Smooth muscle cell (in vitro differentiated cells): ENCODE measurements around the gene DXO. TPM values are rescaled to one million over a fixed set of nuclear protein-coding genes. Genes with fewer than 3 reads are reported as not detected.

Experiments
- DNase-seq: peaks from one replicate; lab custom pipeline; 2025; ENCODE audit not compliant: unreplicated experiment; lab: John Stamatoyannopoulos, UW
- H2AFZ ChIP-seq: fragments of 200-600 bp; sonication (generic); 2 replicates; pipeline ENCODE4 v1.6.0; 2016; ENCODE audit warnings: antibody characterized with exemption, low read depth, mild to moderate bottlenecking
- H3F3A ChIP-seq: fragments of 200-600 bp; sonication (generic); 2 replicates; pipeline ENCODE4 v1.6.0; 2017; ENCODE audit warnings: antibody characterized with exemption, low read depth
- H3K27ac ChIP-seq: fragments of 200-600 bp; sonication (generic); 2 replicates; pipeline ENCODE4 v1.5.1; 2016; ENCODE audit warnings: low read depth, mild to moderate bottlenecking
- H3K27me3 ChIP-seq: fragments of 200-600 bp; sonication (generic); 2 replicates; pipeline ENCODE4 v1.6.1; 2016; ENCODE audit warnings: low read depth, mild to moderate bottlenecking
- H3K36me3 ChIP-seq: fragments of 200-600 bp; sonication (generic); 2 replicates; pipeline ENCODE4 v1.5.1; 2016; ENCODE audit warnings: low read depth
- H3K4me1 ChIP-seq: fragments of 200-600 bp; sonication (generic); 2 replicates; pipeline ENCODE4 v1.5.1; 2016; ENCODE audit warnings: low read depth
- H3K4me2 ChIP-seq: fragments of 200-600 bp; sonication (generic); 2 replicates; pipeline ENCODE4 v1.6.0; 2016; ENCODE audit warnings: mild to moderate bottlenecking
- H3K4me3 ChIP-seq: fragments of 200-600 bp; sonication (generic); 2 replicates; pipeline ENCODE4 v1.5.1; 2016; ENCODE audit warnings: mild to moderate bottlenecking
- H3K79me2 ChIP-seq: fragments of 200-600 bp; sonication (generic); 2 replicates; pipeline ENCODE4 v1.6.0; 2016; ENCODE audit warnings: low read depth, mild to moderate bottlenecking
- H3K9ac ChIP-seq: fragments of 200-600 bp; sonication (generic); 2 replicates; pipeline ENCODE4 v1.6.0; 2016; ENCODE audit warnings: low read depth
- H3K9me3 ChIP-seq: fragments of 200-600 bp; sonication (generic); replicated peaks from 2 replicates; pipeline ENCODE4 v1.5.1; 2016; ENCODE audit warnings: low read depth
- H4K20me1 ChIP-seq: fragments of 200-600 bp; sonication (generic); 2 replicates; pipeline ENCODE4 v1.6.0; 2016; ENCODE audit warnings: low read depth
- CTCF ChIP-seq: fragments of 200-600 bp; sonication (generic); IDR thresholded peaks from 2 replicates; pipeline ENCODE4 v1.5.1; 2017; ENCODE audit warnings: borderline replicate concordance, mild to moderate bottlenecking, antibody characterized with exemption; ENCODE audit not compliant: insufficient read depth, poor library complexity, severe bottlenecking
- WGBS: methylation state at CpG from one replicate; pipeline ENCODE4 v1.1.7; 2016; ENCODE audit warnings: low lambda C conversion rate; 5-methylcytosine and 5-hydroxymethylcytosine counted together
- polyA plus RNA-seq: library from polyadenylated mRNA; unstranded; fragments of >200 nt; fragmentation: Nextera tagmentation; extraction: Ambion mirVana; gene quantifications from 2 replicates; pipeline ENCODE4 v1.2.1, GENCODE V29; 2016
- total RNA-seq: library from RNA; depleted of rRNA; stranded (reverse); fragments of >200 nt; gene quantifications from 2 replicates; pipeline ENCODE4 v1.2.3, GENCODE V29; 2014

Gene DXO
- total and polyA plus RNA-seq, 2 experiments from 2014 or later = 11.0 to 21.9 TPM

GRCh38 chr6:31948753-31949413, 23.1 kb downstream of the DXO start:
- Histone ChIP-seq H3K4me2 (no peak overlapping the region), H3K36me3 (no peaks in the 10 kb centered on the region), H4K20me1 (no peaks in the 10 kb centered on the region), H3K4me3 (no peak overlapping the region), H3K79me2 (no peaks in the 10 kb centered on the region), H3K9me3 (no peaks in the 10 kb centered on the region), H3K27ac (no peak overlapping the region), H3K27me3 (peaks cover 12% of the 10 kb centered on the region), H3K4me1 (no peaks in the 10 kb centered on the region), H3F3A (peaks cover 6% of the 10 kb centered on the region), H3K9ac (no peak overlapping the region), H2AFZ (no peak overlapping the region)
- DNase-seq = no peak
- TF ChIP-seq CTCF = no peak
- 95% methylated on average over 6 of the region's 6 CpGs for WGBS

- H4K20me1 ChIP-seq = no peaks in the 10 kb centered on the region
- TF ChIP-seq CTCF = no peak
- no peaks in the 10 kb centered on the region for H3K9me3 ChIP-seq
- no peak overlapping the region for H3K9ac ChIP-seq
- H3K4me3 ChIP-seq = no peak overlapping the region
- H2AFZ ChIP-seq = no peak overlapping the region
- peaks cover 6% of the 10 kb centered on the region for H3F3A ChIP-seq
- DNase-seq = no peak
- no peaks in the 10 kb centered on the region for H3K79me2 ChIP-seq
- no peak overlapping the region for H3K27ac ChIP-seq
- H3K27me3 ChIP-seq = peaks cover 18% of the 10 kb centered on the region
- WGBS = 96% methylated on average over 5 of the region's 5 CpGs
- no peaks in the 10 kb centered on the region for H3K4me1 ChIP-seq
- no peaks in the 10 kb centered on the region for H3K36me3 ChIP-seq
- H3K4me2 ChIP-seq = no peak overlapping the region
These were observed 23.6 kb downstream of the DXO start for GRCh38 chr6:31948306-31948705.

GRCh38 chr6:31947864-31948263, 24.1 kb downstream of the DXO start:
- Histone ChIP-seq H3K27me3 (peaks cover 18% of the 10 kb centered on the region), H3K36me3 (no peaks in the 10 kb centered on the region), H3K9ac (no peak overlapping the region), H3K27ac (no peak overlapping the region), H3K4me2 (no peak overlapping the region), H3F3A (peaks cover 5% of the 10 kb centered on the region), H3K9me3 (no peaks in the 10 kb centered on the region), H3K79me2 (no peaks in the 10 kb centered on the region), H2AFZ (no peak overlapping the region), H4K20me1 (no peaks in the 10 kb centered on the region), H3K4me1 (no peaks in the 10 kb centered on the region), H3K4me3 (no peak overlapping the region)
- no peak for DNase-seq
- 90% methylated on average over 4 of the region's 4 CpGs for WGBS
- no peak for TF ChIP-seq CTCF

- no peak for TF ChIP-seq CTCF
- no peak overlapping the region for H3K4me2 ChIP-seq
- no peaks in the 10 kb centered on the region for H3K36me3 ChIP-seq
- H3K79me2 ChIP-seq = no peaks in the 10 kb centered on the region
- DNase-seq = no peak
- H3F3A ChIP-seq = no peaks in the 10 kb centered on the region
- H2AFZ ChIP-seq = no peak overlapping the region
- H4K20me1 ChIP-seq = no peaks in the 10 kb centered on the region
- no peak overlapping the region for H3K4me3 ChIP-seq
- H3K9me3 ChIP-seq = no peaks in the 10 kb centered on the region
- no peak overlapping the region for H3K9ac ChIP-seq
- no peaks in the 10 kb centered on the region for H3K4me1 ChIP-seq
- WGBS = 86% methylated on average over 24 of the region's 24 CpGs
- H3K27me3 ChIP-seq = peaks cover 18% of the 10 kb centered on the region
- no peak overlapping the region for H3K27ac ChIP-seq
These were observed 24.8 kb downstream of the DXO start for GRCh38 chr6:31947070-31947675.
